ENCODE data around the gene SEC23IP. TPM values are rescaled to one million over a fixed set of nuclear protein-coding genes. Genes with fewer than 3 reads are reported as not detected.

Gene SEC23IP
- total RNA-seq, 1 donor from 2014 or later = 79.7 TPM

GRCh38 chr10:119970963-119971362 is 78.4 kb downstream of the SEC23IP start:
- no peaks in the 10 kb centered on the region for H3K4me1 Mint-ChIP-seq (ENCODE audit: low read depth)
- DNase-seq (ENCODE audit: low spot score) = no peak
- H3K27me3 Mint-ChIP-seq (ENCODE audit: insufficient read depth) = peaks cover 15% of the 10 kb centered on the region
- intact Hi-C loops (cut with micrococcal nuclease) = no loop called here
- no peak overlapping the region for H3K27ac Mint-ChIP-seq
- H3K36me3 Mint-ChIP-seq (ENCODE audit: low read depth) = no peaks in the 10 kb centered on the region
- H3K4me3 Mint-ChIP-seq = no peak overlapping the region
- peaks cover 10% of the 10 kb centered on the region for H3K9me3 Mint-ChIP-seq

DNA sequence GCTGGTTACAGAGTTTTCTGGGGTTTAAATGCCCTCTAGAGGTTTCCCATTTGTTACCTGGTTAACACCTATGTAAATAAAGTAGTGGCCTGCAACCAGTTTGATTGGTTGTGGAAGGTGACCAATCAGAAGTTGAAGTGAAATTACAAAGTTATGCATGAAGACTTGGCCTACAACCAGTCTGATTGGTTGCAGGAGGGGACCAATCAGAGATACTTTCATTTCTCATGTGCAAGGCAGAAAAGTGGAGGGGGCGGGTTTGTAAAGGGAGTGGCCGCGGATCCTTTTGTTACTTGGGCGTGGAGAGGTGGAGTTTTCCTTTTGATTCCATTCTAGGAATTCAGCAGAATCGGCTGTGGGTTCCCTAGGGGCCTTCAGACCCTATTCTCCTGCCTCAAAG is 80.8 kb downstream of the SEC23IP start:
- no peaks in the 10 kb centered on the region for H3K9me3 Mint-ChIP-seq
- no peaks in the 10 kb centered on the region for H3K36me3 Mint-ChIP-seq (ENCODE audit: low read depth)
- intact Hi-C loops (cut with micrococcal nuclease) = no loop called here
- H3K4me1 Mint-ChIP-seq (ENCODE audit: low read depth) = no peaks in the 10 kb centered on the region
- H3K27me3 Mint-ChIP-seq (ENCODE audit: insufficient read depth) = peaks cover 4% of the 10 kb centered on the region
- DNase-seq (ENCODE audit: low spot score) = no peak
- no peak overlapping the region for H3K4me3 Mint-ChIP-seq
- H3K27ac Mint-ChIP-seq = no peak overlapping the region

- no peaks in the 10 kb centered on the region for H3K4me1 Mint-ChIP-seq (ENCODE audit: low read depth)
- H3K4me3 Mint-ChIP-seq = no peak overlapping the region
- intact Hi-C loops (cut with micrococcal nuclease) = no loop called here
- DNase-seq (ENCODE audit: low spot score) = no peak
- H3K27ac Mint-ChIP-seq = no peak overlapping the region
- H3K27me3 Mint-ChIP-seq (ENCODE audit: insufficient read depth) = peaks cover 7% of the 10 kb centered on the region
- no peaks in the 10 kb centered on the region for H3K36me3 Mint-ChIP-seq (ENCODE audit: low read depth)
- H3K9me3 Mint-ChIP-seq = no peaks in the 10 kb centered on the region
Measured at GRCh38 chr10:119976421-119976820, 83.9 kb downstream of the SEC23IP start.

- Mint-ChIP-seq H3K27me3 (ENCODE audit: insufficient read depth) (peaks cover 6% of the 10 kb centered on the region), H3K27ac (no peak overlapping the region), H3K4me3 (no peak overlapping the region), H3K9me3 (no peaks in the 10 kb centered on the region), H3K4me1 (ENCODE audit: low read depth) (no peaks in the 10 kb centered on the region), H3K36me3 (ENCODE audit: low read depth) (no peaks in the 10 kb centered on the region)
- intact Hi-C loops (cut with micrococcal nuclease) = no loop called here
- no peak for DNase-seq (ENCODE audit: low spot score)
Measured at GRCh38 chr10:119980956-119981750, 88.6 kb downstream of the SEC23IP start.

- Mint-ChIP-seq H3K4me1 (ENCODE audit: low read depth) (no peaks in the 10 kb centered on the region), H3K27me3 (ENCODE audit: insufficient read depth) (peaks cover 6% of the 10 kb centered on the region), H3K4me3 (no peak overlapping the region), H3K27ac (no peak overlapping the region), H3K9me3 (no peaks in the 10 kb centered on the region), H3K36me3 (ENCODE audit: low read depth) (no peaks in the 10 kb centered on the region)
- intact Hi-C loops (cut with micrococcal nuclease) = no loop called here
- DNase-seq (ENCODE audit: low spot score) = no peak
Measured at GRCh38 chr10:119981826-119982225, 89.3 kb downstream of the SEC23IP start.

DNA sequence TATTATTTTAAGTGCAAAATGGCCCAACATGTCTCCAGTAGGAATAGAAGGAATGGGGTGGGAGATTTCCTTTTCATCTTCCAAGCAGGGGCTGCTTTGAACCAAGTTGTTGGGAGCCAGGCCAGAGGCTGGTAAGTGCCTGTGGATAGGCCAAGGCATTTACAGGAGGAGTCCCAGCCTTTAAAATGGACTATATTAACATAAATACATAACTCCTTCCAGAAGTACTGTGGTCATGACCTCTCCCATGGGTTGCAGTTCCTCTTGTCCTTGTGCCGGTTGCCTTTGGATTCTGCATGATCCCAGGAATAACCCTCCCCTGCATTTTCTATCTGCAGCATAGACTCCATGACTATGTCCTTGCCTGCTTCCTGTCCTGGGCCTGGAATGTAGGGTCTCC is 95.8 kb downstream of the SEC23IP start:
- no peaks in the 10 kb centered on the region for H3K4me1 Mint-ChIP-seq (ENCODE audit: low read depth)
- no peak overlapping the region for H3K4me3 Mint-ChIP-seq
- no peak overlapping the region for H3K27ac Mint-ChIP-seq
- no peaks in the 10 kb centered on the region for H3K36me3 Mint-ChIP-seq (ENCODE audit: low read depth)
- no peaks in the 10 kb centered on the region for H3K9me3 Mint-ChIP-seq
- DNase-seq (ENCODE audit: low spot score) = no peak
- intact Hi-C loops (cut with micrococcal nuclease) = no loop called here
- peaks cover 3% of the 10 kb centered on the region for H3K27me3 Mint-ChIP-seq (ENCODE audit: insufficient read depth)

DNA sequence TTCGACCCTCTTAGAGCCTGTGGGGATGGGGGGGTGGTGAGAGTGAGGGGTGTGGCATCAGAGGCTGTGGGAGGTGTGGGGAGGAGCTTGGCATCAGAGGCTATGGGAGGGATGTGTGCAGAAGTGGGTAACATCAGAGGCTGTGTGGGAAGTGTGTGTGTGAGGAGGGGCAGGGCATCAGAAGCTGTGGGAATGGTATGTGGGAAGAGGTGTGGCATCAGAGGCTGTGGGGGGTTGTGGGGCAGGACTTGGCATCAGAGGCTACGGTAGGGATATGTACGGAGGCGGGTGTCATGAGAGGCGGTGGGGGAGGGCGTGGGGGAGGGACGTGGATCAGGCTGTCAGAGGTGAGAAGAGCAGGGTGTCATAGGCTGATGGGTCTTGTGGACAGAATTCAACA is 97.4 kb downstream of the SEC23IP start:
- H3K27ac Mint-ChIP-seq = no peak overlapping the region
- no peak overlapping the region for H3K4me3 Mint-ChIP-seq
- H3K9me3 Mint-ChIP-seq = no peaks in the 10 kb centered on the region
- DNase-seq (ENCODE audit: low spot score) = no peak
- intact Hi-C loops (cut with micrococcal nuclease) = no loop called here
- H3K27me3 Mint-ChIP-seq (ENCODE audit: insufficient read depth) = peaks cover 3% of the 10 kb centered on the region
- no peaks in the 10 kb centered on the region for H3K4me1 Mint-ChIP-seq (ENCODE audit: low read depth)
- no peaks in the 10 kb centered on the region for H3K36me3 Mint-ChIP-seq (ENCODE audit: low read depth)

DNA sequence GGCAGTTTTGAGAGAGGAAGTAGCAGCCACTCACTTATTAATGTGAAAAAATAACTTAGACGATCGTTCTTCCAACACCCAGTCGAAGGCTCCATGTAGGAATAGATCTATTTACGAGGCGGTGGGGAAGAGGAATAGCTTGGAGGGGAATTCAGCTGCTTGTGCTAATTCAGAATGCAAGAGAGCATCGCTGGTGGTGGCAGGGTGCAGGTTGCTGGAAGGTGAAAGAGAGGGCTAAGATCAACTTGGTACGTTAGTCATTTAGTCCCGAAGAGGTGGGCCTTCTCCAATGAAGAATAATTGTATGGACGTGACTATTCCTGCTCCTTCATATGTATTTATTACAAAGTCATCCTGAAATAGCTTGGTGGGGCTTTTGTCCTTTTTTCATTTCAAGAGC is 98.5 kb downstream of the SEC23IP start:
- no peak overlapping the region for H3K27ac Mint-ChIP-seq
- no peak for DNase-seq (ENCODE audit: low spot score)
- H3K9me3 Mint-ChIP-seq = peaks cover 6% of the 10 kb centered on the region
- intact Hi-C loops (cut with micrococcal nuclease) = no loop called here
- peaks cover 3% of the 10 kb centered on the region for H3K27me3 Mint-ChIP-seq (ENCODE audit: insufficient read depth)
- H3K36me3 Mint-ChIP-seq (ENCODE audit: low read depth) = no peaks in the 10 kb centered on the region
- H3K4me3 Mint-ChIP-seq = no peak overlapping the region
- no peaks in the 10 kb centered on the region for H3K4me1 Mint-ChIP-seq (ENCODE audit: low read depth)

GRCh38 chr10:119991816-119992215 is 99.3 kb downstream of the SEC23IP start:
- DNase-seq (ENCODE audit: low spot score) = no peak
- Mint-ChIP-seq H3K9me3 (peaks cover 12% of the 10 kb centered on the region), H3K36me3 (ENCODE audit: low read depth) (no peaks in the 10 kb centered on the region), H3K27me3 (ENCODE audit: insufficient read depth) (peaks cover 3% of the 10 kb centered on the region), H3K27ac (no peak overlapping the region), H3K4me1 (ENCODE audit: low read depth) (no peaks in the 10 kb centered on the region), H3K4me3 (no peak overlapping the region)
- intact Hi-C loops (cut with micrococcal nuclease) = no loop called here

Other genes starting within 250 kb of the SEC23IP start
- gene BAG3, start 241.3 kb upstream of the SEC23IP start, total RNA-seq = 30.4 and 30.5 TPM in 2 replicates
- 17.7 and 19.4 TPM in 2 replicates for gene INPP5F, start 166.7 kb upstream of the SEC23IP start, total RNA-seq
- gene MCMBP, start 19.9 kb upstream of the SEC23IP start, total RNA-seq = 122 and 133 TPM in 2 replicates